Endodermal cell (in vitro differentiated cells): ENCODE results near the gene SELENON. TPM values are rescaled to one million over a fixed set of nuclear protein-coding genes. Genes with fewer than 3 reads are reported as not detected.

ENCODE experiments used
- DNase-seq: peaks from one replicate; pipeline ENCODE4 v3.0.0-alpha.2; 2017
- H3K27ac ChIP-seq: 2 replicates; pipeline ENCODE4 v1.5.1; 2013; ENCODE audit warnings: mild to moderate bottlenecking, low read depth, low read length, moderate library complexity
- H3K27me3 ChIP-seq: 2 replicates; pipeline ENCODE4 v1.6.1; 2013; ENCODE audit warnings: mild to moderate bottlenecking, low read length, moderate library complexity; ENCODE audit not compliant: insufficient read depth, control insufficient read depth, poor library complexity, severe bottlenecking
- H3K36me3 ChIP-seq: 2 replicates; pipeline ENCODE4 v1.7.0; 2013; ENCODE audit warnings: mild to moderate bottlenecking, low read length, moderate library complexity; ENCODE audit not compliant: control insufficient read depth, insufficient read depth
- H3K4me1 ChIP-seq: one replicate; pipeline ENCODE4 v1.7.0; 2013; ENCODE audit warnings: low read length; ENCODE audit not compliant: control insufficient read depth, insufficient read depth
- H3K4me3 ChIP-seq: 2 replicates; pipeline ENCODE4 v1.5.1; 2013; ENCODE audit warnings: mild to moderate bottlenecking, low read length, moderate library complexity
- H3K9ac ChIP-seq: 2 replicates; pipeline ENCODE4 v1.6.1; 2013; ENCODE audit warnings: mild to moderate bottlenecking, low read length, moderate library complexity; ENCODE audit not compliant: poor library complexity, severe bottlenecking; ENCODE audit errors: extremely low read depth
- H3K9me3 ChIP-seq: 2 replicates; pipeline ENCODE4 v1.6.1; 2013; ENCODE audit warnings: mild to moderate bottlenecking, low read length, moderate library complexity; ENCODE audit not compliant: control insufficient read depth
- H3K27ac Mint-ChIP-seq: 2 replicates; pipeline ENCODE4 v1.8.0; 2020; ENCODE audit warnings: mixed read lengths
- H3K27me3 Mint-ChIP-seq: 2 replicates; pipeline ENCODE4 v1.8.0; 2021; ENCODE audit warnings: mild to moderate bottlenecking, mixed read lengths; ENCODE audit not compliant: insufficient read depth
- H3K36me3 Mint-ChIP-seq: 2 replicates; pipeline ENCODE4 v1.8.0; 2020; ENCODE audit warnings: low read depth, mixed read lengths
- H3K4me1 Mint-ChIP-seq: 2 replicates; pipeline ENCODE4 v1.8.0; 2020; ENCODE audit warnings: mixed read lengths
- H3K4me3 Mint-ChIP-seq: 2 replicates; pipeline ENCODE4 v1.8.0; 2020; ENCODE audit warnings: mild to moderate bottlenecking, moderate library complexity, mixed read lengths
- H3K9me3 Mint-ChIP-seq: 2 replicates; pipeline ENCODE4 v1.8.0; 2020; ENCODE audit warnings: mild to moderate bottlenecking, mixed read lengths
- CTCF ChIP-seq: fragments of 200-600 bp; sonication (generic); conservative IDR thresholded peaks from 2 replicates; pipeline ENCODE4 v1.5.0; 2021; ENCODE audit warnings: antibody characterized with exemption, mild to moderate bottlenecking
- WGBS, 2 experiments: methylation state at CpG; one replicate each; pipeline versions ENCODE4 v1.1.5 to v1.1.7; 2013; ENCODE audit warnings: missing lambda C conversion rate in 2 of 2, mixed read lengths in 1 of 2; ENCODE audit not compliant: insufficient coverage in 1 of 2, insufficient read length in 1 of 2; 5-methylcytosine and 5-hydroxymethylcytosine counted together
- total RNA-seq, 2 donors: library from RNA; stranded (reverse); fragmentation: NEBNext Ultra II Directional in 1 of 2; extraction: Animal tissue kit (Norgen Biotek cat#: 25700) in 1 of 2; gene quantifications; 2 replicates in 1 of 2; 3 replicates in 1 of 2; pipeline ENCODE4 v1.2.1, GENCODE V29; 2021

Gene SELENON
- total RNA-seq, 2 donors from 2014 or later = 91.2 to 93.3 TPM

GRCh38 chr1:25848531-25848930 is 48.5 kb downstream of the SELENON start:
- TF ChIP-seq CTCF = no peak
- Histone ChIP-seq H3K27me3 (no peaks in the 10 kb centered on the region), H3K9ac (peak overlapping the region; percentile 70), H3K9me3 (peaks cover 6% of the 10 kb centered on the region), H3K27ac (peak overlapping the region; percentile 73), H3K4me1 (peaks cover 9% of the 10 kb centered on the region), H3K4me3 (peak overlapping the region; percentile 72), H3K36me3 (no peaks in the 10 kb centered on the region)
- Mint-ChIP-seq H3K4me3 (peak overlapping the region; percentile 20), H3K9me3 (no peaks in the 10 kb centered on the region), H3K27ac (peak overlapping the region; percentile 96), H3K36me3 (peaks cover 5% of the 10 kb centered on the region), H3K27me3 (no peaks in the 10 kb centered on the region), H3K4me1 (peaks cover 37% of the 10 kb centered on the region)
- 29 to 34% methylated on average over 1 of the region's 1 CpG for WGBS, 2 experiments
- peak; percentile 69 for DNase-seq

DNA sequence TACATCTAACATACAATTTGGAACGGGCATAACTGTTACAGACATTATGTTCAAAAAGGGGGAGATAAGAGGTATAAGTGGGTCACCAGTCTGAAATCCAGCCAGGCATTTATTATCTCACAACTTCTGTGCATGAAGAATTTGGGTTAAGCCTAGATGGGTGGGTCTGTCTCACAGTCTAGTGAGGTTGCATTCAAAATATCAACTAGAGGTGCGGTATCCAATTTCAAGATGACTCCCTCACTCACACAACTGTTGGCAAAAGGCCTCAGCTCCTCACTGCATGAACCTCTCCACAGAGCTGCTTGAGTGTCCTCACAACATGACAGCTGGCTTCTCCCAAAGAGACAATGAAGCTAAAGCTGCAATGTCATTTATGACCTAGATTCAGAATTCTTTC is 54.6 kb downstream of the SELENON start:
- Histone ChIP-seq H3K36me3 (no peaks in the 10 kb centered on the region), H3K9me3 (peaks cover 6% of the 10 kb centered on the region), H3K4me1 (no peaks in the 10 kb centered on the region), H3K4me3 (no peak overlapping the region), H3K9ac (no peak overlapping the region), H3K27ac (no peak overlapping the region), H3K27me3 (no peaks in the 10 kb centered on the region)
- Mint-ChIP-seq H3K9me3 (no peaks in the 10 kb centered on the region), H3K4me3 (no peak overlapping the region), H3K27ac (no peak overlapping the region), H3K27me3 (no peaks in the 10 kb centered on the region), H3K36me3 (peaks cover 8% of the 10 kb centered on the region), H3K4me1 (peaks cover 11% of the 10 kb centered on the region)
- WGBS, 2 experiments = 98 to 100% methylated on average over 1 to 2 of the region's 2 CpGs
- no peak for TF ChIP-seq CTCF
- no peak for DNase-seq

DNA sequence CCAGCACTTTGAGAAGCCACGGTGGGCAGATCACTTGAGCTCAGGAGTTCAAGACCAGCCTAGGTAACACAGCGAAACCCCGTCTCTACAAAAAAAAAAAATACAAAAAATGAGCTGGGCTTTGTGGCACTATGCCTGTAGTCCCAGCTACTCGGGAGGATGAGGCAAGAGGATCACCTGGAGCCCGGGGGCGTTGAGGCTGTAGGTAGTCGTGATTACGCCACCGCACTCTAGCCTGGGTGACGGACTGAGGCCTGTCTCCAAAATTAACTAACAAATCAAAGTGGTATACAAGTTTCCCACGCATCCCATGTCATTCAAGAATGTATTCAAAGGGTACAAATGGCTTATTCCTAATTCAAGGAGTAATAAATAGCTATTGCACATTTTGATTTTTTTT is 56.9 kb downstream of the SELENON start:
- Histone ChIP-seq H3K27me3 (no peaks in the 10 kb centered on the region), H3K36me3 (no peaks in the 10 kb centered on the region), H3K4me3 (no peak overlapping the region), H3K4me1 (no peaks in the 10 kb centered on the region), H3K9ac (no peak overlapping the region), H3K27ac (no peak overlapping the region), H3K9me3 (no peaks in the 10 kb centered on the region)
- no peak for DNase-seq
- no peak overlapping the region for H3K4me3 Mint-ChIP-seq
- no peaks in the 10 kb centered on the region for H3K9me3 Mint-ChIP-seq
- peaks cover 10% of the 10 kb centered on the region for H3K36me3 Mint-ChIP-seq
- 87 to 92% methylated on average over 8 to 11 of the region's 11 CpGs for WGBS, 2 experiments
- H3K4me1 Mint-ChIP-seq = peaks cover 16% of the 10 kb centered on the region
- no peak for TF ChIP-seq CTCF
- peak overlapping the region; percentile 75 for H3K27ac Mint-ChIP-seq
- H3K27me3 Mint-ChIP-seq = no peaks in the 10 kb centered on the region
